Measurements from ENCODE around the gene OLFM4. TPM values are rescaled to one million over a fixed set of nuclear protein-coding genes. Genes with fewer than 3 reads are reported as not detected.

OLFM4 gene
- total RNA-seq, 1 donor from 2014 or later, result not detected

- no peaks in the 10 kb centered on the region for H3K4me1 Mint-ChIP-seq (ENCODE audit: low read depth, unreplicated experiment)
- Histone ChIP-seq H4K20me1 (ENCODE audit: insufficient read depth, low read length) (no peaks in the 10 kb centered on the region), H3K27me3 (ENCODE audit: insufficient read depth, low read length) (no peaks in the 10 kb centered on the region), H3K79me2 (ENCODE audit: insufficient read depth, low read length) (no peaks in the 10 kb centered on the region), H3K36me3 (ENCODE audit: insufficient read depth, low read length) (no peaks in the 10 kb centered on the region), H3K4me1 (ENCODE audit: insufficient read depth, low read length) (no peaks in the 10 kb centered on the region), H2AFZ (ENCODE audit: low read depth, low read length) (no peak overlapping the region), H3K27ac (ENCODE audit: low read depth, low read length) (no peak overlapping the region), H3K9ac (ENCODE audit: low read length) (no peak overlapping the region), H3K9me3 (ENCODE audit: insufficient read depth, low read depth, low read length) (no peaks in the 10 kb centered on the region), H3K4me2 (ENCODE audit: low read length) (no peak overlapping the region), H3K4me3 (ENCODE audit: insufficient read depth, low read depth, low read length) (no peak overlapping the region)
- H3K27ac Mint-ChIP-seq (ENCODE audit: unreplicated experiment), result no peak overlapping the region
- H3K36me3 Mint-ChIP-seq (ENCODE audit: low read depth, unreplicated experiment), result no peaks in the 10 kb centered on the region
- H3K27me3 Mint-ChIP-seq (ENCODE audit: low read depth, unreplicated experiment), result no peaks in the 10 kb centered on the region
- DNase-seq (ENCODE audit: low read depth) (no peak), FAIRE-seq (no peak)
- H3K4me3 Mint-ChIP-seq (ENCODE audit: unreplicated experiment), result no peak overlapping the region
- TF ChIP-seq CTCF (IDR thresholded peaks at IDR 0.05; ENCODE audit: insufficient read depth, low read depth, low read length), result no peak
- no peak for TF ChIP-seq EZH2 (IDR thresholded peaks at IDR 0.05; ENCODE audit: insufficient read depth, low read length)
- no peaks in the 10 kb centered on the region for H3K9me3 Mint-ChIP-seq (ENCODE audit: unreplicated experiment)
Observed at GRCh38 chr13:53032849-53033248, 4.2 kb downstream of the OLFM4 start.

GRCh38 chr13:53038993-53039392 lies 10.4 kb downstream of the OLFM4 start:
- Histone ChIP-seq H3K9ac (ENCODE audit: low read length) (no peak overlapping the region), H3K4me2 (ENCODE audit: low read length) (no peak overlapping the region), H3K4me1 (ENCODE audit: insufficient read depth, low read length) (no peaks in the 10 kb centered on the region), H3K36me3 (ENCODE audit: insufficient read depth, low read length) (no peaks in the 10 kb centered on the region), H4K20me1 (ENCODE audit: insufficient read depth, low read length) (no peaks in the 10 kb centered on the region), H2AFZ (ENCODE audit: low read depth, low read length) (no peak overlapping the region), H3K79me2 (ENCODE audit: insufficient read depth, low read length) (no peaks in the 10 kb centered on the region), H3K4me3 (ENCODE audit: insufficient read depth, low read depth, low read length) (no peak overlapping the region), H3K27me3 (ENCODE audit: insufficient read depth, low read length) (no peaks in the 10 kb centered on the region), H3K9me3 (ENCODE audit: insufficient read depth, low read depth, low read length) (no peaks in the 10 kb centered on the region), H3K27ac (ENCODE audit: low read depth, low read length) (no peak overlapping the region)
- Mint-ChIP-seq H3K4me1 (ENCODE audit: low read depth, unreplicated experiment) (no peaks in the 10 kb centered on the region), H3K4me3 (ENCODE audit: unreplicated experiment) (no peak overlapping the region), H3K27ac (ENCODE audit: unreplicated experiment) (no peak overlapping the region), H3K36me3 (ENCODE audit: low read depth, unreplicated experiment) (no peaks in the 10 kb centered on the region), H3K27me3 (ENCODE audit: low read depth, unreplicated experiment) (peaks cover 5% of the 10 kb centered on the region), H3K9me3 (ENCODE audit: unreplicated experiment) (no peaks in the 10 kb centered on the region)
- TF ChIP-seq EZH2 (IDR thresholded peaks at IDR 0.05; ENCODE audit: insufficient read depth, low read length), result no peak
- TF ChIP-seq CTCF (IDR thresholded peaks at IDR 0.05; ENCODE audit: insufficient read depth, low read depth, low read length), result no peak
- DNase-seq (ENCODE audit: low read depth) (no peak), FAIRE-seq (no peak)

GRCh38 chr13:53041968-53042516 lies 13.4 kb downstream of the OLFM4 start:
- Histone ChIP-seq H3K4me2 (ENCODE audit: low read length) (no peak overlapping the region), H3K4me3 (ENCODE audit: insufficient read depth, low read depth, low read length) (no peak overlapping the region), H4K20me1 (ENCODE audit: insufficient read depth, low read length) (no peaks in the 10 kb centered on the region), H3K36me3 (ENCODE audit: insufficient read depth, low read length) (no peaks in the 10 kb centered on the region), H3K79me2 (ENCODE audit: insufficient read depth, low read length) (no peaks in the 10 kb centered on the region), H3K9me3 (ENCODE audit: insufficient read depth, low read depth, low read length) (no peaks in the 10 kb centered on the region), H3K27me3 (ENCODE audit: insufficient read depth, low read length) (no peaks in the 10 kb centered on the region), H3K4me1 (ENCODE audit: insufficient read depth, low read length) (no peaks in the 10 kb centered on the region), H2AFZ (ENCODE audit: low read depth, low read length) (no peak overlapping the region), H3K27ac (ENCODE audit: low read depth, low read length) (no peak overlapping the region), H3K9ac (ENCODE audit: low read length) (no peak overlapping the region)
- Mint-ChIP-seq H3K36me3 (ENCODE audit: low read depth, unreplicated experiment) (no peaks in the 10 kb centered on the region), H3K9me3 (ENCODE audit: unreplicated experiment) (no peaks in the 10 kb centered on the region), H3K4me3 (ENCODE audit: unreplicated experiment) (no peak overlapping the region), H3K4me1 (ENCODE audit: low read depth, unreplicated experiment) (no peaks in the 10 kb centered on the region), H3K27ac (ENCODE audit: unreplicated experiment) (no peak overlapping the region), H3K27me3 (ENCODE audit: low read depth, unreplicated experiment) (peaks cover 5% of the 10 kb centered on the region)
- DNase-seq (ENCODE audit: low read depth) (no peak), FAIRE-seq (no peak)
- TF ChIP-seq EZH2 (IDR thresholded peaks at IDR 0.05; ENCODE audit: insufficient read depth, low read length), result no peak
- no peak for TF ChIP-seq CTCF (IDR thresholded peaks at IDR 0.05; ENCODE audit: insufficient read depth, low read depth, low read length)
